Activated naive CD4-positive, alpha-beta T cell (primary cell): ENCODE measurements around the gene BMP6.
"Not testable (repeated sequence)": the region's sequence is repeated elsewhere in the genome, so short reads cannot be mapped to it uniquely, and the experiment has no call there.

Source experiments
- DNase-seq, 4 experiments: peaks; one replicate each; lab custom pipeline; 2025; lab: John Stamatoyannopoulos, UW

Gene BMP6

GRCh38 chr6:7794509-7794908 is 68.6 kb downstream of the BMP6 start:
- no peak for DNase-seq

GRCh38 chr6:7797386-7797785 is 71.5 kb downstream of the BMP6 start:
- DNase-seq: no peak

GRCh38 chr6:7798751-7799150 is 72.9 kb downstream of the BMP6 start:
- DNase-seq: no peak

DNA sequence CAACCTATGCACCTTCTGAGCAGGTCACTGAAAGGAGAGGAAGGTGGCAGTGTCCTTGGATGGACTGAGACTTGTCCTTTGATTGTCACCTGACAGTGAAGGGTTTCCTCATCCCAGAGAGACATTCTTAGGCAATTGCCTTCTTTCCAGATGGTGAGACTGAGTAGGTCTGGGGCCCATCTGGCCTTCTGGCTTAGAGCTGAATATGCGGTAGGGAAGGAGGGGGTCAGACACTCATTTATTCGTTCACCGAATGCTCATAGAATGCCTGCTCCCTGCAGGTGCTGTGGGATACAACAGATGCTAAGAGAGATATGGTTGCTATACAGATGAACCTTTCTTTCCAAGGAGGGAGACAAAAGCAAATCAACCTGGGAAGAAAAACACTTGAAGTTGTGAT is 76.8 kb downstream of the BMP6 start:
- no peak for DNase-seq

GRCh38 chr6:7803214-7803613 is 77.3 kb downstream of the BMP6 start:
- no peak for DNase-seq

- no peak for DNase-seq
These were observed 79.4 kb downstream of the BMP6 start for GRCh38 chr6:7805078-7805849.

GRCh38 chr6:7805850-7806214 is 79.9 kb downstream of the BMP6 start:
- DNase-seq: no peak

- no peak for DNase-seq
These were observed 80.8 kb downstream of the BMP6 start for GRCh38 chr6:7806711-7807110.

DNA sequence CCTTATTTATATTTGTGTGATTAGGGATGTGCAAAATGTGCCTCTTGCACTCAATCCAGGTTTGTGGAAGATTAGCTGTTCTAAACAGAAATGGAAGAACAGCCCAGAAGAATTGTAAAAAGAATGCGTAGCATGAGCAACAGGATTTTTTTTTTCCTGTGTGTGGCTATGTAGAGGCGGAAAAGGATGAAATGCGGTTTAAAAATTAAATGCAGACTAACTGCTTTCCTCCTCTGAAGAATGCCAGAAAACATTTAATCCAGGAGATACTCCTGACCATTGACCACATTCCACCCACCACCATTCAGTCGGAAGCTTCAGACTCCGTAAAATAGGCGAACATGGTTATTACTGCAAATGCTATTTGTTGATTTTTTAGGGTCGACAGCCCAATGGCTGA is 83.4 kb downstream of the BMP6 start:
- DNase-seq: no peak

DNA sequence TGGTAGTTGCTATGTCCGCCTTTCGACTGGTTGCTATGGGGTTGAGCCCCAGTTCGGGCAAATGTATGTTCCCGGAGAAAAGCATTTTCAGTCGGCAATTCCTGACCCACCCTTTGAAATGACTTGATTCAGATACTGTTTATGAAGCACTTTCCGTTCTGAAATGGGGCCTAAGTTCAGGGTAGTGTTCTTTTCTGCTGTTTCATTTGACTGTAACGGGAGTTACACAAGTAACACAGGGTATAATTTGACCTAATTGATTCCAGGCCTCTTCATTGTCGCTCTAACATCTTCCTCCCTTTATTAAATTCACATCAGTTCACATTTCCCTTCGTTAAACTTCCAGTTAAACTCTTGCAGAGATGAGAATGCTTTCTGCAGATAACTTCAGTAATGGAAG is 85.5 kb downstream of the BMP6 start:
- DNase-seq: no peak

DNA sequence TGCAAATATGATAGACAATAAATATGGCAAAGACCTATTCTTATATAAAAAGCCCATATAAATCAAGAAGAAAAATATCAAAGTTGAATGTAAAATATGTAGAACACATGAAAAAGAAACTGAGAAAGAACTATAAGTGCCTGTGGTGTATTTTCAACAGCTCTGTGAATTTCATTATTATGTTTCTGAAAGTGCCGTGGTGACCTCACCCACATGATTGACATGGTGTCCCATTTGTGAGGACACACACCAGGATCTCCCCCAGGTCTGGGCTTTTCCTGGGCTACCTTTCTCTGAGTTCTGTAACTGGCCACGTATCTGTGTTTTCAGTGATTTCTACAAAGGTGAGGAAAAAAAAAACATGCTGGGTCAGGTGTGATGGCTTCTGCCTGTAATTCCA is 86.7 kb downstream of the BMP6 start:
- no peak for DNase-seq

GRCh38 chr6:7813193-7813592 is 87.3 kb downstream of the BMP6 start:
- no peak for DNase-seq

- no peak for DNase-seq
These were observed 87.8 kb downstream of the BMP6 start for GRCh38 chr6:7813704-7814103.

DNA sequence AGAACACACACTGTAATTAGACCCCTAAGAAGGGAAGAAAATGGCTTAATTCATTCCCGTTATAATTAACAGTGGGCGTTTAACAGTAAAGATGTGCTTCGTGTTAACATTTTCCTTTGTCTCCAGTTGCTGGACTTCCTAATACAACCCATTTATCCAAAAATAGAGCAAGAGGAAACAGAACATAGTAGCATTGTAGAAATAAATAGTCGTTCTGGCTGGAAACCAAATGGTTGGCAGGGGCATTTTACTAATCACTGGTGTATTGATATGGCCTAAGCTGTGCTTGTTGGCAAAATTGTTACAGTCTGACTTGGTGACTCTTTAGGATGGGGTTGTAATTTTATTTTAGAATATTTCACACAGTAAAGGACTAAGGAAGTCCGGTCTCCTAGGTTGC is 89.8 kb downstream of the BMP6 start:
- DNase-seq: no peak

- not testable (repeated sequence) for DNase-seq
These were observed 91.3 kb downstream of the BMP6 start for GRCh38 chr6:7817184-7817583.

DNA sequence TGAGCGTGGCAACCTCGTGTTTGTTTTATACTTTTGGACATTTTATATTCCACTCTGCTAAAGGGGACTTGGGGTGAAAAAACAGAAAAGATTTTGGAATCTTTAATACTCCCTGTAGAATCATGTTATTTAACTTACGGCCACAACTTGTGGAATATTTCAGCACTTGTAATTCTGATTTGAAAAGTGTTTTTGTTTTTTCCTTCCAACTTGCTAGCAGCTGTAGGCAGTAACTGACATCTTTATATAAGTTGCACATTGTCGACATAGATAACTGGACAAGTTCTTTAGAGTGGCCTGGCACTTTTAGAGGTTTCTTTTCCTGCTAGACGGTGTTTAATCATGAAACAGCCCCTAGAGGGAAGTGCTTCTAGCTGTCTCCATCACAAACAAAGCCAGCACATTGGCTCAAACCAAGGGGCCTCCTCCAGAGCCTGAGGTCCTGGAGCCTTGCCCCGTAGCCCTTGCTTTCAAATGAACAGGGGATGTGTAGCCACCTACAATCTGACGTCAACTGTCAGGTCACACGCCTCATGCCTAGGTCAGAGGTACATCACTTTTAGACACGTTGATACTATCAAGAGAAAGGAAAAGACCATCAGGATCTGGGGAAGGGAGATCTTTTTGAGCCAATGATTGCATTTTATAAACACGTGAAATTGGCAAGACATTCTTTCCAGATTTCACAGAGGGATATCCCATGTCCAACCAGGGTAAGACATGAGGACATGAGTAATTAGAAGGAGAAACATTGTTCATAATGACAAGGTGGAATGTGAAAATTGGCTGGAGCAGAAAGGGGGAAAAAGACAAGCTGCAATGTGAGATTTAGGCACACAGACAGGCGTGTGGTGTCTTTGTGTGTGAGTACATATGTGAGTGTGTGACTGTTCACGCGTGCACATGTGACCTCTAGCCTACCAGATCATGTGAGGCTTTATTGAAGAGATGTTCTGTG is 92.6 kb downstream of the BMP6 start:
- DNase-seq: no peak

- no peak for DNase-seq
These were observed 93.6 kb downstream of the BMP6 start for GRCh38 chr6:7819431-7820015.

- DNase-seq: no peak
These were observed 94.5 kb downstream of the BMP6 start for GRCh38 chr6:7820288-7820835.

DNA sequence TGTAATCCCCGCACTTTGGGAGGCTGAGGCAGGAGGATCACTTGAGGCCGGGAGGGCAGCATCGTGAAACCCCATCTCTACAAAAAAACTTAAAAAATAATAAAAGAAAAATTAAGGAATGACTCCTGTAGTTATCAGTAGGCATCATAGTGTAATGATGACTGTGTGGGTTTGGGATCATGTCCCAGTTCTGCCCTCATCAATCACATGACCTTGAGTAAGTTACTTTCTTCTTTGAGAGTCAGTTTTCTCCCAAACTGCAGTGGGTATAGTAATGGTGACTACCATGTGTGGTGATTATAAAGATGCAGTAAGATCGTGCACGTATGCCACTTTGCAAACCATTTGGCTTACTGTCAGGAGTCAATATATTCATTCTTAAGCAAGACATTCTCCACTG is 95.5 kb downstream of the BMP6 start:
- DNase-seq: no peak

DNA sequence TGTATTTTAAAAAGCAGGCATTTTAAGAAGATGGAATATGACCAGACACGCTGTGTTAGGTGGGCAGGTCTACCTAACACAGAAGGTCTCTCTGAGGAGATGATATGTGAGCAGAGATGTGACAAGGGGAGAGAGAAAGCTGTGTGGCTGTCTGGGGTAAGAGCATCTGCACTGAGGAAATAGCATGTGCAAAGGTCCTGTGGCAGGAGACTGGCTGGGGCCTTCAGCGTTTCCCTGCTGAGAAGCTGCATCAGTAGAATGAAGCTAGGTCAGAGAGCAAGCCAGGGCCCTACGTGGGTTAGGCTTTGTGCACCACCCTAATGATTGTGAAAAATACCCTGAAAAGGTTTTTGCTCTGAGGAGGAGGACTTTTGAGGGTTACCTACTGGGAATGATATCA is 97.7 kb downstream of the BMP6 start:
- no peak for DNase-seq

- DNase-seq: no peak
These were observed 100.1 kb downstream of the BMP6 start for GRCh38 chr6:7825986-7826385.

- DNase-seq: no peak
These were observed 101.2 kb downstream of the BMP6 start for GRCh38 chr6:7827142-7827541.

DNA sequence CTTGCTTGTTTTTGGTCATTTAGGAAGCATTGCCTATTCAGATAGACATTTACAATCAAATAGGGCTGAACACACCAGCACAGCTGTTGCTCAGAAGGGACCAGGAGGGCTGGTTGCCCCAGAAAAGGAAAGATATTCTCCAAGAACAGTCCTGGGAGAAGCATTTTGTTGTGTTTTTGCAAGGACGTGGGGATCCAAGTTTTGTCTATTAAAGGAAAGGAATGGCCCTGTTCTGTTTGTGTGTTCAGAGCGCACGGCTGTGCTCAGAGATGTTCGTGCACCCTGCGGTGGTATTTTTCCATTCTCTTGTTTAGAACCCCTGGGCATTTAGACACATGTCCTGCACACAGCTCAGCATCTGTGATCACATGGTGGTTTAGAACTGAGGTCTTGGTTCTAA is 102.2 kb downstream of the BMP6 start:
- DNase-seq: no peak
